ENCODE data around the gene SERBP1.

DNA sequence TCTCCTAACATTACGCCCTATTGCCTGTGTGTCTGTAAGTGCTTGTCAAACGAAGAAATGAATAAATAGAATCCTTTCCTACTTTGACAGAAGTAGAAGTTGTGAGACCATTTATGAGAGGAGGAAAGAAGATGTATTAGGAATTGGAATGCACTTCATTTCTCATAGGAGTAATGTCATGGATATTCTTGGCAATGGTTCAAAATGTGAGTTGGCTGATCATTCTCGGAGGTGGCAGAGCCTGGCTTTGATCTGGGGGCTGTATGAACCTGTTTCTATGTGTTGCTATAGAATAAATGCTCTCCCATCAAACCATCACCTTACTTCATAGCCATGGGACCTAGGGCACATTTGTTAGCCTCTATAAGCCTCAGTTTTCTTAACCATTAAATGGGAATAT lies 10.1 kb upstream of the SERBP1 start:
- TF ChIP-seq, protein P1, sequence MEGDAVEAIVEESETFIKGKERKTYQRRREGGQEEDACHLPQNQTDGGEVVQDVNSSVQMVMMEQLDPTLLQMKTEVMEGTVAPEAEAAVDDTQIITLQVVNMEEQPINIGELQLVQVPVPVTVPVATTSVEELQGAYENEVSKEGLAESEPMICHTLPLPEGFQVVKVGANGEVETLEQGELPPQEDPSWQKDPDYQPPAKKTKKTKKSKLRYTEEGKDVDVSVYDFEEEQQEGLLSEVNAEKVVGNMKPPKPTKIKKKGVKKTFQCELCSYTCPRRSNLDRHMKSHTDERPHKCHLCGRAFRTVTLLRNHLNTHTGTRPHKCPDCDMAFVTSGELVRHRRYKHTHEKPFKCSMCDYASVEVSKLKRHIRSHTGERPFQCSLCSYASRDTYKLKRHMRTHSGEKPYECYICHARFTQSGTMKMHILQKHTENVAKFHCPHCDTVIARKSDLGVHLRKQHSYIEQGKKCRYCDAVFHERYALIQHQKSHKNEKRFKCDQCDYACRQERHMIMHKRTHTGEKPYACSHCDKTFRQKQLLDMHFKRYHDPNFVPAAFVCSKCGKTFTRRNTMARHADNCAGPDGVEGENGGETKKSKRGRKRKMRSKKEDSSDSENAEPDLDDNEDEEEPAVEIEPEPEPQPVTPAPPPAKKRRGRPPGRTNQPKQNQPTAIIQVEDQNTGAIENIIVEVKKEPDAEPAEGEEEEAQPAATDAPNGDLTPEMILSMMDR (IDR thresholded peaks at IDR 0.05) = no peak
- TF ChIP-seq POLR2A (IDR thresholded peaks at IDR 0.05) = no peak
